Natural killer cell treated with Interleukin-12 subunit alpha and Interleukin-12 subunit beta and Interleukin-15 and Interleukin-18, amount 100 ng/mL, for 72 hours (primary cell): ENCODE measurements around the gene BMP6. TPM values are rescaled to one million over a fixed set of nuclear protein-coding genes. Genes with fewer than 3 reads are reported as not detected.

Source experiments
- ATAC-seq, 2 donors: fragments of 150-1000 bp; cut with Tn5 transposase in 1 of 2; sonication (Bioruptor Pico), chemical (Tn5 transposase) in 1 of 2; 2 replicates each; pipeline ENCODE4 v1.10.0; 2021
- DNase-seq: peaks from one replicate; pipeline ENCODE4 v3.0.0; 2022; ENCODE audit warnings: low spot score
- H3K27ac Mint-ChIP-seq, 2 donors: 1 replicate in 1 of 2; 2 replicates in 1 of 2; pipeline ENCODE4 v1.8.0; 2022; ENCODE audit warnings: mixed read lengths in 2 of 2, mild to moderate bottlenecking in 1 of 2, moderate library complexity in 1 of 2
- H3K27me3 Mint-ChIP-seq, 2 donors: 1 replicate in 1 of 2; 2 replicates in 1 of 2; pipeline ENCODE4 v1.8.0; 2022; ENCODE audit warnings: mixed read lengths in 2 of 2
- H3K36me3 Mint-ChIP-seq: one replicate; pipeline ENCODE4 v1.8.0; 2022; ENCODE audit warnings: mixed read lengths
- H3K4me1 Mint-ChIP-seq, 2 donors: 1 replicate in 1 of 2; 2 replicates in 1 of 2; pipeline ENCODE4 v1.8.0; 2022; ENCODE audit warnings: low read depth in 2 of 2, mixed read lengths in 2 of 2, mild to moderate bottlenecking in 1 of 2
- H3K4me3 Mint-ChIP-seq: one replicate; pipeline ENCODE4 v1.8.0; 2022; ENCODE audit warnings: mixed read lengths
- H3K9me3 Mint-ChIP-seq: 2 replicates; pipeline ENCODE4 v1.8.0; 2022; ENCODE audit warnings: mixed read lengths
- total RNA-seq, 2 donors: library from RNA; stranded (reverse); gene quantifications; one replicate each; pipeline ENCODE4 v1.2.3, GENCODE V29; 2022

BMP6 gene
- total RNA-seq, 2 donors from 2014 or later = not detected

DNA sequence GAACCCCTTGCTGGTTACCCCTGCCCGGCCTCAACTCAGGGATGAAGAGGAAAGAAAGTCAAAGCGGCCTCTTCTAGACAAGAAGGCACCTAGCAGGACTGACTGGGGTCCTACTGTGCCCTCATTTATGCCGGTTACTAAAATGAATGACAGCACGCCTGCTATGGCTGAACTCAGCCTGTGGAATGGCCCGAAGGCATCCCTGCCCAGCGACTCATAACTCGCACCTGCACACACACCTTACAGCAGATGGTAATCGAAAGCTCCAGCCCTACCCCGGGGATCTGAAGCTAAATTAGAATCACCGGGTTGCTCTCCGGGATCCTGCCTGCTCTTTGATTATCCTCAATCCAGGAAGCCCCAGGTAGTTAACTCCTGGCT, 185.4 kb downstream of the BMP6 start:
- Mint-ChIP-seq H3K4me1 (peaks cover 9 to 10% of the 10 kb centered on the region in 2 donors), H3K27me3 (no peaks in the 10 kb centered on the region), H3K27ac (no peak overlapping the region), H3K36me3 (no peaks in the 10 kb centered on the region), H3K4me3 (no peak overlapping the region), H3K9me3 (no peaks in the 10 kb centered on the region)
- DNase-seq (no peak), ATAC-seq (no peak)

DNA sequence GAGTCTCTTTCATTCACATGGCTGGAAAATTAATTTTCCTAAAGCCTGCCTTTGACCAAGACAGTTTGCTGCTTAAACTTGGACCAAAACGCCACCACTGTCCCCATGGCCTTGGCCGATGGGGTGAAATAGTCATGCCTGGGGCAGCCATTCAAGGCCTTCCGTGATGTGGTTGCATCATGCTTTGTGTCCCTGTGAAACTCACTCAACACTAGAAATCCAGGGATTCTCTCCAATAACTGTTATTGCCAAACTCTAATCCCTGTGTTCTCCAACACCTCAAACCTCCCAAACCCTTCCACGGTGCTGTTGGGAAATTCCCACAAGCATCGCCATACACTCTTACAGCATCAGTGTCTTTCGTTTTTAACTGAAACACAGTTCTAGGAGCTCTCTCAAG, 186.1 kb downstream of the BMP6 start:
- Mint-ChIP-seq H3K9me3 (no peaks in the 10 kb centered on the region), H3K27me3 (no peaks in the 10 kb centered on the region), H3K36me3 (no peaks in the 10 kb centered on the region), H3K4me1 (peaks cover 9 to 10% of the 10 kb centered on the region in 2 donors), H3K4me3 (no peak overlapping the region), H3K27ac (no peak overlapping the region)
- ATAC-seq (no peak), DNase-seq (no peak)

DNA sequence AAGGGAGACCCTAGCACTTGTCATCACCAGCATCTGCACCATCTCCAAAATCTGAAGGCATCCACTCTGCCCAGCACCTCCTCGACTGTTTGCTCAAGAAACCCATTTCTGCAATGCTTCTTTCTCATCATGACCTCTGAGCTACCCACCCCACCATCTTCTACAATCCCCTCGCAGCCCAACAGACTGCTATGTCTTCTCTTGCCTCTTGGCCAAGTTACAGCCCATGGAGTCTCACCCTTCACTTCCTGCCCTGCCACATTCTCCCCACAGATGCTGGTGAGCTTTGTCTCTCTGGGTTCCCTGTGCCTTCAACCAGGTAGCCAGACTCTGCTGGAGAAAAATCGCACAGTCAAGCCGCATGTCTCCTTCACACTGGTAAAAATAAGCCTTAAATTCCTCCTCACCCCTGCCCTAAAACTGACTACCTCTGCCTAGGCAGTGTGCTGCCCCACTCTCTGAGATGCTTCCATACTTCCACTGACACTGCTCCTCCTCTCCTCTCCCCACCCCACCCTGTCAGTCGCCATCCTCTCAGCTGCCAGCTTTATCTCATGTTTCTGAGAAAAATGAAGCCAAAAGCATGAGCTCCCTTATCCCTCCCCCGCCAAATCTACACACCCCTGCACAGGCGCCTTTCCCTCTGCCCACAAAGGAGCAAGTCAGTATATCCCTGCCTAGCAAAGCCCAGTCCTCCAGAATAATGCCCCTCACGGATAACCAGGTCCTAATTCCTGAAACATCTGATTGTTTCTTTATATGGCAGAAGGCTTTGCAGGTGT, 187.0 kb downstream of the BMP6 start:
- DNase-seq = no peak

DNA sequence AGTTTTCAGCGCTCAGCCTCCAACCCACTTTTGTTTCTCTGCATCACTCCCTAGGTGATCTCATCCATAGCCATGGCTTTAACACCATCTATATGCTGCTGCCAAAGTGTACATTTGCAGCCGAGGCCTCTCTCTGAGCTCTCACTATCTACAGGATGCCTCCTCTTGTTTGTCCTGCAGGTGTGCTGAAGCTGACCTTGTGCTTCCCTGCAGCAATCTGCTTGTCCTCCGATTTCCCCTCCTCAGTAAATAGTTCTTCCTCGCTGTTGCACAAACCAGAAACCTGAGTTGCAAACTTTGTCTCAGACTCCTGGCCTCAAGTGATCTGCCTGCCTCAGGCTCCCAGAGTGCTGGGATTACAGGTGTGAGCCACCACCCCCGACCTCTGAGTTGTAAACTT, 188.4 kb downstream of the BMP6 start:
- ATAC-seq (no peak), DNase-seq (no peak)
- Mint-ChIP-seq H3K4me3 (no peak overlapping the region), H3K4me1 (peaks cover 3 to 5% of the 10 kb centered on the region in 2 donors), H3K36me3 (no peaks in the 10 kb centered on the region), H3K9me3 (no peaks in the 10 kb centered on the region), H3K27me3 (peaks cover 0 to 2% of the 10 kb centered on the region in 2 donors), H3K27ac (no peak overlapping the region)

More for the DNA sequence above, 187.0 kb downstream of the BMP6 start:
- Mint-ChIP-seq H3K36me3 (no peaks in the 10 kb centered on the region), H3K27me3 (no peaks in the 10 kb centered on the region), H3K9me3 (no peaks in the 10 kb centered on the region), H3K4me1 (peaks cover 5 to 6% of the 10 kb centered on the region in 2 donors), H3K27ac (no peak overlapping the region), H3K4me3 (no peak overlapping the region)
- no peak for ATAC-seq

DNA sequence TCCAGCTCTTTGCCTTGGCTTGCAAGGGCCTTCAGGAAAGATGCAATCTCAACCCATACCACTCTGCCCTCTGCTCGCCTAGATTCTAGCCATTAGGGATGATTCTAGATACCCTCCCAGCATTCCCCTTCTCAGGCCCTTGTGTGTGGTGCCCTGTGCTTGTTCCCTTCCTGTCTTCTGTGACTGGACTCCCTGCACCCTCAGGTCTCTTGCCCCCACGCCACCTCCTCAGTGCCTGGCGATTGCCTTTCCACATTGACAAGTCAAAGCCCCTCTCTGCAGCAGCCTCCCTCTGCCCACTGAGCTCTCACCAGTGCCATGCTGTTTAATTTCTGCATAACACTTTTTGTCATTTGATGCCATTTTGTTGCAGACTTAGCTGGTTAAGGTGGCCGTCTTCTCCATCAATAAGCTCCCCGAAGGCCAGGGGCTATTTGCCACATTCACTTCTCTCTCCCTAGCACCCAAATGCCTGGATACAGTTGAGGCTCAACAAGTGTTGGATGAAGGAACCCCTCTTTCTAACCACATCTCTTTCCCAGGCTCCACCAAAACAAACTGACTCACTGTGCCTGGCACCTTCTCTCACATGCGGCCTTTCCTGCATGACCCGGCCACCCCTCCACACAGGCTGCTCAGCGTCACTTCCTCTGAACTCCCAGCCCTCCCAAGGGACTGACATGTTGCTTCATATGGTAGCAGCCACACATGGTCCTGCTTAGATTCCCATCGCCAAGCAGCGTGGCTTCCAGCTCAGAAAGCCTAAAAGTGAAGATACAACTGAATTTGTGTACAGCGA, 189.3 kb downstream of the BMP6 start:
- no peak for DNase-seq
- no peak for ATAC-seq
- H3K27ac Mint-ChIP-seq = no peak overlapping the region
- H3K9me3 Mint-ChIP-seq = no peaks in the 10 kb centered on the region
- no peaks in the 10 kb centered on the region for H3K36me3 Mint-ChIP-seq
- H3K4me1 Mint-ChIP-seq = peaks cover 0 to 5% of the 10 kb centered on the region in 2 donors
- H3K27me3 Mint-ChIP-seq = peaks cover 0 to 2% of the 10 kb centered on the region in 2 donors
- H3K4me3 Mint-ChIP-seq = no peak overlapping the region

DNA sequence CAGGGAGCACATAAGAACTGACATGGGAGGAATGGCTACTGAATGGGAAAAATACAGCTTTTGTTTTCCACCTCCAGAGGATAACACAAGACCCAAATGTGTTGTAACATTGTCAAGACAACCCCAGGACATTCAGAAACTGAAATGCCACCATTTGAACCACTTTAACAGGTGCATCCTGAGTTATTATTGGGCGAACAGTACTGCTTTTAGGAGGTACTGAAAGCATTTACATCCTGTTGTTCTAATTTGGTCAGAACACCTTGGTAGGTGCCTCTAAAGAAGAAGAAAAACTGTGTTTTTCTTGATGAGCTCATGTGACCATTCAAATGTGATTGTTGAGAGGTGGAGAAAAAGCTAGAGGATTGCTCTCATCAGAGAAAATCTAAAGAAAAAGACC, 191.1 kb downstream of the BMP6 start:
- no peak for ATAC-seq
- peaks cover 0 to 2% of the 10 kb centered on the region in 2 donors for H3K27me3 Mint-ChIP-seq

DNA sequence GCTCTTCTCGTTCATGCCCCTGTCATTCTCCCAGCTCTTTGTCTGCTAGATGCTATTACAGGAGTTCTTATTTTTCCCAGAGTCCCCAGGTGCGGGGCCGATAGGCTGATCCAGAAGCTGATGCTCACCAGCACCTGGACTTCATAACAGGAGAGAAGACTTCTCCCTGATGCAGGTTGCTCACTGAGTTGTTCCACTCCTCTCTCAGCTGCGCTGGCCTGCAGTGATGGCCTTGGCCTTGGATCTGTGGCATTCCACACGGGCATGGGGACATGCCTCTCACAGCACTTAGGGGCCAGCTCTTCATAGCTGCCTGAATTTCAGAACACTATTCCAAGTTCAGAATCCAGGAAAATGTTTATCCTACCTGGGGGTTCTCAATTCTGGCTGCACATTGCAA, 191.8 kb downstream of the BMP6 start:
- Mint-ChIP-seq H3K27me3 (peaks cover 0 to 2% of the 10 kb centered on the region in 2 donors), H3K27ac (no peak overlapping the region), H3K4me1 (no peaks in the 10 kb centered on the region), H3K36me3 (no peaks in the 10 kb centered on the region), H3K4me3 (no peak overlapping the region), H3K9me3 (no peaks in the 10 kb centered on the region)
- ATAC-seq = no peak
- no peak for DNase-seq

More for the DNA sequence above, 191.1 kb downstream of the BMP6 start:
- Mint-ChIP-seq H3K27ac (no peak overlapping the region), H3K36me3 (no peaks in the 10 kb centered on the region), H3K4me3 (no peak overlapping the region), H3K4me1 (no peaks in the 10 kb centered on the region), H3K9me3 (no peaks in the 10 kb centered on the region)
- DNase-seq = no peak

DNA sequence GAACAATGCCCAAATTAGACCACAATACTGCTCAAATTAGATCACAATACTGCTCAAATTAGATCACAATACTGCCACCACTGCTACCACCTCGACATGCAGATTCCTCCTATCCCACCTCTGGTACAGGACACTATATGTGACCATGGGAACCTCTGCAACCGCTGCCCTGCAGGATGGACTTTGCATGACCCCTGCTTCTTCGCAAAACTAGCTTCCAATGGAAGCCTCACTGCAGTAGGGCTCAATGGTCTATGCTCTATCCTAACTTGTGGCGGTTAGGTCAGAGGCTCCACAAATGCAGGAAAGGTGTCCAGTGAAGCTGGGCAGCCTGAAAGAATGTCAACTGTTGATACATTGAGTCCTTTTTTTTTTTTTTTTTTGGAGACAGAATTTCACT, 192.5 kb downstream of the BMP6 start:
- H3K9me3 Mint-ChIP-seq = no peaks in the 10 kb centered on the region
- DNase-seq (no peak), ATAC-seq (no peak)
- no peaks in the 10 kb centered on the region for H3K4me1 Mint-ChIP-seq
- H3K4me3 Mint-ChIP-seq = no peak overlapping the region
- H3K27ac Mint-ChIP-seq = no peak overlapping the region
- H3K36me3 Mint-ChIP-seq = no peaks in the 10 kb centered on the region
- H3K27me3 Mint-ChIP-seq = peaks cover under 1 to 2% of the 10 kb centered on the region in 2 donors

DNA sequence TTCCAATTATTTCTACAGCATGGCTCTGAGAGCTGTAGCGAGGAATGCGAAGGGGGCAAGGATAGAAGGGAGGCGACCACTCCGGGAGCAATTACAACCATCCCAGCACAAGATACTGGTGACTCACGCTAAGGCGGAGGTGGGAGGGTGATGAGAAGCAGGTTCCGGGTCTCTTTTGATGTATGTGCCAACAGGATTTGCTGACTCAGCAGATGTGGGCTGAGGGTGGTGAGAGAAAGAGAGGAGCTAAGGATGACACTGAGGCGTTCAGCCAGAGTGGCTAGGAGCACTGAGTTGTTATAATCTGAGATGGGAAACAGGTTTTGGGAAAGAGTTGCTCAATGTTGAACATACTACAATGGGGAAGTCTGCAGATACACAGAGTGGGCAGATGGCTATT, 194.0 kb downstream of the BMP6 start:
- H3K27ac Mint-ChIP-seq = no peak overlapping the region
- DNase-seq (no peak), ATAC-seq (no peak)
- peaks cover 3% of the 10 kb centered on the region for H3K9me3 Mint-ChIP-seq
- no peaks in the 10 kb centered on the region for H3K4me1 Mint-ChIP-seq
- peaks cover 13 to 15% of the 10 kb centered on the region in 2 donors for H3K27me3 Mint-ChIP-seq
- peaks cover 11% of the 10 kb centered on the region for H3K36me3 Mint-ChIP-seq
- H3K4me3 Mint-ChIP-seq = no peak overlapping the region

DNA sequence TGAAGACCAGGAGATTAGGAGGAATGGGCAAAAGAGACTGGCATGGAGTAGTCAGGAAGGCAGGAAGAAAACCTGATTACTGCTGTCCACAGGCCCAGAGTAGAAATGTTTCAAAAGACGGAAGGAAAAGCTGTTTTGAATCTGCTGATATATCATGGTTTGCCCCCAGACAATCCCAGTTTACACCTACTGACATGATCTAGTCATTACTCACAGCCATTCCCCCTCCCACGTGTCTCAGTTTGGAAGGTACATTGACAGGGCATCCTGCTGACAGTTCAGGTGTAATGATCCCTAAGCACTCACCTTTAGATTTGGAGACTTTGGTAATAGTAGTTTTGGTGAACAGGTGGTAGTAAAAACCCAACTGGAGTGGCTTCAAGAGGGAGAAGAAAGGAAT, 194.5 kb downstream of the BMP6 start:
- H3K27ac Mint-ChIP-seq = no peak overlapping the region
- H3K4me3 Mint-ChIP-seq = no peak overlapping the region
- no peak for DNase-seq
- H3K27me3 Mint-ChIP-seq = peaks cover 16 to 21% of the 10 kb centered on the region in 2 donors
- ATAC-seq = no peak
- peaks cover 3% of the 10 kb centered on the region for H3K9me3 Mint-ChIP-seq
- peaks cover 17% of the 10 kb centered on the region for H3K36me3 Mint-ChIP-seq
- H3K4me1 Mint-ChIP-seq = no peaks in the 10 kb centered on the region

DNA sequence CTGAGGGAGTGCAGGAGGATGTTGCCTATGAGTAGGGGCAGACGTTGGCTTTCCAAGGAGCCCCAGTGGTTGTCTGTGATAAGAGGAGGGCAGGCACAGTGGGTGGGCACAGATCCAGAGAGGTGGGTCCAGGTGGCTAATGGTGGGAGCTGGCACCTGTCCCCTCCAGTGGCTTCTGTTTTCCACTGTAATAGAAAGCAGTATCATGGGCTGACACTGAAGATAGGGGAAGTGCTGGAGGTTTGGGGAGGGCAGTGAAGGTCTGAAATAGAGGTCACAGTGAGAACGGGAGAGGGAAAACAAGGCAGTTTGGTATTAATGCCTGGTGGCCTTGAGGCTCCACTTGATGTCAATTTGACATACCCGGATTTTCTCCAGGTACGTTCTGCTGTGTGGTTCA, 195.1 kb downstream of the BMP6 start:
- DNase-seq (no peak), ATAC-seq (no peak)
- Mint-ChIP-seq H3K9me3 (peaks cover 3% of the 10 kb centered on the region), H3K4me1 (no peaks in the 10 kb centered on the region), H3K36me3 (peaks cover 19% of the 10 kb centered on the region), H3K27me3 (peaks cover 16 to 23% of the 10 kb centered on the region in 2 donors), H3K27ac (no peak overlapping the region), H3K4me3 (no peak overlapping the region)

DNA sequence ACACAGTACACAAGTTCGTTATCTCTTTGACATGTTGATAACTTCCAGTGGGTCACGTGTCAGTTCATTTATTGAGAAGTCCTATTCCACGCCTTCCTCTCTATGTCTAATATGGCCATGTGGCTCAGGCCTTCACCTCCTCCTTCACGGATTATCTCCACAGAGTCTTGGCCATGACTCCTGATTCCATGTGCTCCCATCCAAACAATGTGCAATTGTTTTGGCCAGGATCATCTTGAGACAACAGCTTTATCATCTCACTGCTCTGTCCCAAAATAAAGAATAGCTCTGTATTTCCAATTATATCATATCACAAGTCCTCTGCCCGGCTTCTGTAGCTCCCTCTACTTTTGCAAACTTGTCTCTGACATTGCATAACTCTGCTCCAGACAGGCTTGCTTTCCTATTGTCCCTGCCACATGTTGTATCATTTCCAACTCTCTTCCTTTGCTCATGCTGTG, 195.8 kb downstream of the BMP6 start:
- Mint-ChIP-seq H3K36me3 (peaks cover 19% of the 10 kb centered on the region), H3K4me1 (no peaks in the 10 kb centered on the region), H3K4me3 (no peak overlapping the region), H3K27ac (no peak overlapping the region), H3K9me3 (peaks cover 3% of the 10 kb centered on the region), H3K27me3 (peaks cover 19 to 23% of the 10 kb centered on the region in 2 donors)
- no peak for ATAC-seq
- no peak for DNase-seq

DNA sequence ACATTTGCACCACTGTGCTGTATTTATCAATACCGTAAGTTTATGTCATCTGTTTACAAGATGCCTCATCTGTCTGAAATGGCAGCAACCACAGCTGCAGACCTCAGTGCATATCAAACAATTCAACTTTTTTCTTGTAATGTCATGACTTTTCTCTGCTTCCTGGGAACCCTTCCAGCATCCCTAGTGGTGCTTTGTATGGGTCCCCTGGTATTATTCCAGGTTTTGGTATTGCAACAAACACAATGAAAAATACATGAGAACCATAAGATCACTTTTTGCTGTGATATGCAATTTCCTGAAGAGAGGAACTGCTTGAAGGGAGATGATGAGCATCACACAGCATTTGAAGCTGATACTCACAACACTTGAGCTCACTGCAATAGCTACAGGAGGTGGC, 196.7 kb downstream of the BMP6 start:
- no peaks in the 10 kb centered on the region for H3K4me1 Mint-ChIP-seq
- no peak for DNase-seq
- no peak overlapping the region for H3K27ac Mint-ChIP-seq
- H3K9me3 Mint-ChIP-seq = peaks cover 5% of the 10 kb centered on the region
- peaks cover 23 to 25% of the 10 kb centered on the region in 2 donors for H3K27me3 Mint-ChIP-seq
- no peak overlapping the region for H3K4me3 Mint-ChIP-seq
- no peak for ATAC-seq
- H3K36me3 Mint-ChIP-seq = peaks cover 19% of the 10 kb centered on the region

DNA sequence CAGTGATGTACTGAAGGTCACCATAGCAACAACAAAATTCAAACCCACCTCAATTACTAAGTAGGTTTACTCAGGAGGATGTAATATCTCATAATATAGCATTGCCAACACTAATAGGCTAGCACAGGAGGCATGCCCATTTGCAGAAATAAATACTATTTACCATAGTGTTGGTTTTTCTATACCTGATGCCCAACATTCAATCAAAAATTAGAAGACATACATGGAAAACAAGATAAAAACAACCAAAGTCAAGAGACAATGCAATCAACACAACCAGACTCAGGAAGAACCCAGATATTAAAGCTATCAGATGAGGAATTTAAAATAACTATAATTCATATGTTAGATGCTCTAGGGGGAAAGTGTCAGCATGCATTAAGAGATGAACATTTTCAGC, 199.0 kb downstream of the BMP6 start:
- no peaks in the 10 kb centered on the region for H3K4me1 Mint-ChIP-seq
- H3K27ac Mint-ChIP-seq = no peak overlapping the region
- peaks cover 5% of the 10 kb centered on the region for H3K9me3 Mint-ChIP-seq
- peaks cover 25% of the 10 kb centered on the region for H3K36me3 Mint-ChIP-seq
- peaks cover 34 to 41% of the 10 kb centered on the region in 2 donors for H3K27me3 Mint-ChIP-seq
- H3K4me3 Mint-ChIP-seq = no peak overlapping the region
- DNase-seq (no peak), ATAC-seq (no peak)
